ENCODE measurements around the gene GPR161.

DNA sequence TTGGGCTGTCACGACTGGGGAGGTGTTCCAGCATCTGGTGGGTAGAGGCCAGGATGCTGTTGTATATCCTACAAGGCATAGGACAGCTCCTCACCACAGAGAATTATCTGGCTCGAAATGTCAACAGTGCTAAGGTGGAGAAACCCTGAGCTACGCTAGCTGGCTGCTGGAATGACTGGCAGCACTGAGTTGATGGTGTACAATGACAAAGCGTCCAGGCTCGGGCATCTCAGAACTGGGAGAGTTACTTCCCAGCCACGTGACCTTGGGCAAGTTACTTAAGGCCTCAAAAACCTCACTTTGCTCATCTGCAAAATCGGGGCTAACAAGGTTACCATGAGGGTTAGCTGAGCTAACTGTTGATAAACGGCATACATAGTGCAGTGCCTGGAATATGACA is 35.4 kb downstream of the GPR161 start:
- no peak for TF ChIP-seq POLR2A (IDR thresholded peaks at IDR 0.05)
- TF ChIP-seq, protein P1, sequence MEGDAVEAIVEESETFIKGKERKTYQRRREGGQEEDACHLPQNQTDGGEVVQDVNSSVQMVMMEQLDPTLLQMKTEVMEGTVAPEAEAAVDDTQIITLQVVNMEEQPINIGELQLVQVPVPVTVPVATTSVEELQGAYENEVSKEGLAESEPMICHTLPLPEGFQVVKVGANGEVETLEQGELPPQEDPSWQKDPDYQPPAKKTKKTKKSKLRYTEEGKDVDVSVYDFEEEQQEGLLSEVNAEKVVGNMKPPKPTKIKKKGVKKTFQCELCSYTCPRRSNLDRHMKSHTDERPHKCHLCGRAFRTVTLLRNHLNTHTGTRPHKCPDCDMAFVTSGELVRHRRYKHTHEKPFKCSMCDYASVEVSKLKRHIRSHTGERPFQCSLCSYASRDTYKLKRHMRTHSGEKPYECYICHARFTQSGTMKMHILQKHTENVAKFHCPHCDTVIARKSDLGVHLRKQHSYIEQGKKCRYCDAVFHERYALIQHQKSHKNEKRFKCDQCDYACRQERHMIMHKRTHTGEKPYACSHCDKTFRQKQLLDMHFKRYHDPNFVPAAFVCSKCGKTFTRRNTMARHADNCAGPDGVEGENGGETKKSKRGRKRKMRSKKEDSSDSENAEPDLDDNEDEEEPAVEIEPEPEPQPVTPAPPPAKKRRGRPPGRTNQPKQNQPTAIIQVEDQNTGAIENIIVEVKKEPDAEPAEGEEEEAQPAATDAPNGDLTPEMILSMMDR (IDR thresholded peaks at IDR 0.05), result no peak
- no peak for TF ChIP-seq EP300 (IDR thresholded peaks at IDR 0.05)

Data from tibial nerve (tissue), 4 donors.